Measurements from ENCODE around the gene ADGRG7.

Gene ADGRG7

DNA sequence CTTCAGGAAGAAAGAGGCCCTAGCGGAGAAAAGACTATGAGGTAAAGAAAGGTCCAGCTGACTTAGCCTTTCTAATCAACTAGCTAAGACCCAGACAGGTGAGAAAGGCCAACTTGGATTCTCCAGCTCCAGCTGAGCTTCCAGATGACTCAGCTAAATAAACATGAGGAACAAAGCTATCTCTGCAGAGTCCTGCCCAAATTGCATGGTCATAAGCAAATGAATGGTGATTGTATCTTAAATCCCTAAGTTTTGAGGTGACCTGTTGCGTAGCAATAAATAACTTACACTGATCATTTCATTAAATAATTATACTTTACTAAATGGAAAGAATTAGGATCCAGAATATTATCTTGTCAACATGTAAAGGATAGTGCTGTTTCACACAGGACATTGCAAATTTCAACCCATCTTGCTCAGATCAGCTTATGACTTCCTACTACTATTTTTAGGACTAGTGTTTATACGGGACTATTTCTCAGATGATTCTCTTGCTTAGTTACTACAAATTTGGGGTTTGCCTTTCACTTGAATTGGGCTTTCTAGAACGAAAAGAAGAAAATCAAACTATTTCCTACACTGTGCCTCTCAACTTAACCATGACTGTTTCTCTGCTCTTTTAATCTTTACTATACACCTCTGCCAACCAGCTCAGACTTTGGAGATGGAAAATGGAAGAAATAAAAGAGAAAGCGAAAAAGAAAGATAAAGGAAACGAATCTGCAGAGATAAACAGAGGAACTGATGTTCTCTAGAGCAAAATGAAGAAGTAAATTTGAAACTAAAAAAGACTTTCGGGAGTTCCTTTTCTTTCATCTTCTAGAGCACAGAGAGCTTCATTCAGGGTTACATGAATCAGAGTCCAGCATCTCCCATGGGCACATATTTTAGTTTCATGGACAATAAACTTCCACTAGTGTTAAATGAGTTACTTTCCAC, 6.6 kb upstream of the ADGRG7 start:
- no peak for DNase-seq

DNA sequence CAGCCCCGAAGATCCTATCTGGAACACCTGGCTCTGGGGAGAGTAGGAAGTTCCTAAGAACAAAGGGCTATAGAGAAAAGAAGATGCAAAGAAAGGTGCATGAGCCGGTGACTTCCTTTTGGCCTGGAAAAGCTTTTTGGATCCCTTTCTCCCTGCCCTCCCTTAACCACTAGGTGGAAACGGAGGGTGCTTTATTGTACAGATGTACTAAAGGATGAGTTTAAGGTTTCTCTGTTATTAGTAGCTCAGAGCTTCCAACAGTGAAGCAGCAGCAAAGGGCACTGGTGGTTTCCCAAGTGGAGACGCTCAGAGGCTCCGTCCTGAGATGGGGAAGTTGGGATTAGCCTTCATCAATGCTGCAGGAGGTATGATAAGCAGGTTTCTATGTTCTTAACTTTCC, 5.9 kb upstream of the ADGRG7 start:
- no peak for DNase-seq

DNA sequence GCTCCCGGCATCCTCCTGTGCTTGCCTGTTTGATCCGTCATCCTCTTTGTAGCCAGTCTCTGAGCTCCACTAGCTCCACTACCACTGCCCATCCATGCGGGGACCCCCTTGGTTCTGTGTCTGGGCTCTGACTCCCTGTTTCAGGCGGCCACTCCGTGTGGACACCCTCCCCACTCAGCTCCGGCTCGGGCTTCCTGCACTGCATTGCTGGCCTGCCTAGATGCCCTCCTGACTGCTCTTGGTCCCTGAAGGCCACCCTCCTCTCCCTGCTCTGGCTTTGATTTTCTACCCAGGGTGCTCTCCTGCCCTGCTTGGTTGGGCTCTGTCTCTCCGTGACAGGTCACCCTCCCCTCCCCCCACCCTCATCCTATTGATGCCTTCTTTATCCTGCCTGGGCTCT, 4.0 kb upstream of the ADGRG7 start:
- DNase-seq, result no peak

DNA sequence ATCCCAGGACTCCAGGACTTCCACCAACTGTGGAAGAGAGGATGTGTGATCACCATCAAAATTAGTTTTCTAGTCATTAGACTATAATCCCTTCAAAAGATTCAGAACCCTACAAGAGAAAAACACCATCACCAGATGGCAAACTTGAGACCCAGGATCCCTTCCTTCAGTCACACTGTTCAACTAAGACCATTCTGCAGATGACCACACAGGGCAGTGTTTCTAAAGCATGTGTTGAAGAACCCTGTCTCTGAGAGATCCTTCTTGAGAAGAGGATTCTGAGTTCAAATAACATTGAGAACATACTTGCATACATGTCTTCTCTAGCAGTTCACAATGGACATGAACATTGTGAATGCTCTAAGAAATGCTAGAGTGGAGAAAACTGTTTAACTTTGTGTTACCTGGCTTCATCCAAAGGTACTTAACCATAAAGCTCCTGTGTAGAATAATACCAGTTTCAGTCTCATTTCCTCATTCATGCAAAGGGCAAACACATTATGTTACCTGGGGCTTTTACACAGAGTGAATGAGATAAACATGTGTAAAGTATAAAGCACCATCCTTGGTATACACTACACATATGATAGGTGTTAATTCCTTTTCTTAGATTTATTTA, 2.4 kb upstream of the ADGRG7 start:
- no peak for DNase-seq

DNA sequence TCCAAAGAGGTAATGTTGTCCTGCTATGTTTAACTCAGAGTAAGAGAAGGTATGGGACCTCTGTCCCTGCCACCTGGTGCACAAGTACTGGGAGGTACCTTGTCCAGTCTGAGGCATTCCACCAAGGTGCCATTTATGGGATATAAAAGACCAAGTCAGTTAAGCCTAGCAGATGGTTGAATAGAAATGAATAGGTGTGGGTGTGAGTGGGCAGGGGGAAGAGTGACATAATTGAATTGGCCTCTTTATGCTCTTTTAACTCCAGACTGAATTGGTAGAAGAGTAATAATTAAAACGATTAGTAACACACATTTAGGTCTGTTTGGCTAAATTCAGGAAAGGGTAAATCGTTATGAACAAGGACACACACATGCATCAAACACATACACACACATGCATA, 562 bp downstream of the ADGRG7 start:
- DNase-seq, result no peak

DNA sequence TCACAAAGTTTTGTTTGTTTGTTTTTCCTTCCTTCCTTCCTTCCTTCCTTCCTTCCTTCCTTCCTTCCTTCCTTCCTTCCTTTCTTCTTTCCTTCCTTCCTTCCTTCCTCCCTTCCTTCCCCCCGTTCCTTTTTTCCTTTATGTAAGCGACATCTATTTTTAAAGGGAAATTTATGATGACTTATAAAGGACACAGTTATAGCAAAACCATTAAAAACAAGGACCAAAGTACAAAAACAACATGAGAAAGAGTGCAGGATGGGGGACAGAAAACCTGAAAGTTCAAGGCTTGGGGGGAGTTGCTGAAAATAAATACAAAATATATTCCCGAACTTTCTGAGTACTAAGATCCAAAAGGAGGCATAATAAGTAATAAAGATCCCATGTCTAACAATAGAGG, 1.8 kb downstream of the ADGRG7 start:
- no peak for DNase-seq

DNA sequence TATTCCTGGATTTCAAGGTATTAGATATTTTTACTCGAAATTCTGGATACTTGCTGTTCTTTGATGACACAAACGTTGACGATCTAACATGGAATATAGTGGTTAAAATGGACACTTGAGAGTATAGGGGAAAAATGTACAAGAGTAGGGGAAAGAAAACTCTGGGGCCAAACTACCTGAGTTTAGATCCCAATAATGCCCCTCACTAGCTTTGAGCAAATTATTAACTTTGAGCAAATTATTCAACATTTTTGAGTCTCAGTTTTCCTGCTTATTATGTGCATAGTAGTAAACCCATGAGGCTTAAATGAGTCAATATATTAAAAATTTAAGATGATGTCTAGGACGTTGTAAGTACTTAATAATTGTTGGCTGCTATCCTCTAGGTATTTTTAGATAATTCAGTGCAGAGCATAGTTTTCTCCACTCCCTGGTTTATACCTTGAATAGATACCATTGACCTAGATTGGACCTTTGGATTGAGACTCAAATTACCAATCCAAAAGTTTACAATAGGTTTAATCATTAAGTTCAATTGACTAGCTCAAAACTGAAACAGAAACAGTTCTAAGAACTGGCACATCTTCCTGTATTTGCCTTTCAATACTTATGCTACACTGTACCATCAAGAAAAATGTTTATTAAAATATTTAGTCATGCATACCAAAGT, 4.5 kb downstream of the ADGRG7 start:
- DNase-seq, result no peak

DNA sequence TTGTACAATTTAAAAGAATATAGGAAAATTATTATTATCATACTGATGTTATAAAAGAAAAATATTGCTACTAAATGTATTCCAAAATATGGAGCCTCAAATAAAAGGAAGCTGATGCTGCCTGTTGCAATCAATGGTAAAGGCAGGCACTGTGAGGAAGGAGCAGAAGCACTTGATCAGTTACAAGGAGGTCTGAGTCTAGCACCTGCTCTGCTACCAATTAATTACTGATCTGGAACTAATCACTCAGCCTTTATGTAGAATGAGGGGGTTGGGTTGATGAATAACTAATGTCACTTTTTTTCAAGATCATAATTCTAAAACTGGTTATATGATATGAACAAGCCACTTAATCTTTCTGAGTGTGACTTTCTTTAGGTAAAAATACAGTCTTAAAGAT, 5.5 kb downstream of the ADGRG7 start:
- DNase-seq, result no peak

DNA sequence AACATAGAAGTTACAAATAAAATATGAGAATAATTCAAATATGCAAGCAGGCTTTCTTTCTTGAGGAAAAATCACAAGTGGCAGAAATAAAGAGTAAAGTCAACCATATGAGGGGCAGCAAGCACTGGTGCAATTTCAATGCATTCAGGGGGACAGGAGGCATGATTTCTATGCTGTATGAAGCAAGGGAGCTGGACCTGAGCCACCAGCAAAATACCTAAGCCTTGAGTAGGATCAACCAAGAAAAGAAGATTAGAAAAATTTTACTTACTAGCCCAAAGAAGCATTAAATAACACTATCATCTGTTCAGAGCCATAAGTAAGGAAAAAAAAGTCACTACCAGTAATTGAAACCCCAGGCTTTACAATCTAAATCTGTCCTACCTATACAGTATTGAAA, 6.3 kb downstream of the ADGRG7 start:
- no peak for DNase-seq

DNA sequence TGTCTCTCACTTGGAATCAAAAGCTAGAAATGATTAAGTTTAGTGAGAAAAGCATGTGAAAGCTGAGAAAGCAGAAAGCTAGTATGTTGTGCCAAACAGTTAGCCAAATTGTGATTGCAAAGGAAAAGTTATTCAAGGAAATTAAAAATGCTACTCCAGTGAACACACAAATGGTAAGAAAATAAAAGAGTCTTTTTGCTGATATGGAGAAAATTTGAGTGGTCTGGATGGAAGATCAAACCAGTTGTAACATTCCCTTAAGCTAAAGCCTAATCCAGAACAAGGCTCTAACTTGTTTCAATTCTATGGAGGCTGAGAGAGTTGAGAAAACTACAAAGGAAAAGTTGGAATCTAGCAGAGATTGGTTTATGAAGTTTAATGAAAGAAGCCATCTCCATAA, 11.8 kb downstream of the ADGRG7 start:
- DNase-seq, result no peak

DNA sequence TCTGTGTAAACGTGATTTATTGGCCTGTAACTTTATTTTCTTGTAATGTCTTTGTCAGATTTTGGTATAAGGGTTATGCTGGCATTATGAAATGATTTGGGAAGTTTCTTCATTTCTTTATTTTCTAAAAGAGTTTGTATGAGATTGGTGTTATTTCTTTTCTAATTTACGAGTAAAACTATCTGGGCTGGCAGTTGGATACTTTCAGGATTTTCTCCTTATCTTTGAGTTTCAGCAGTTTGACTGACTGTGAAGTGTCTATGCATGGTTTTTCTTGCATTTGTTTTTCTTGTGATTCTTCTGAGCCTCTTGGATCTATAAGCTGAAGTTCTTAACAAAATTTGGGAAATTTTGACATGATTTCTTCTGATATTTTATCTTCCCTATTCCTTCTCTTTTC, 18.1 kb downstream of the ADGRG7 start:
- DNase-seq, result no peak

DNA sequence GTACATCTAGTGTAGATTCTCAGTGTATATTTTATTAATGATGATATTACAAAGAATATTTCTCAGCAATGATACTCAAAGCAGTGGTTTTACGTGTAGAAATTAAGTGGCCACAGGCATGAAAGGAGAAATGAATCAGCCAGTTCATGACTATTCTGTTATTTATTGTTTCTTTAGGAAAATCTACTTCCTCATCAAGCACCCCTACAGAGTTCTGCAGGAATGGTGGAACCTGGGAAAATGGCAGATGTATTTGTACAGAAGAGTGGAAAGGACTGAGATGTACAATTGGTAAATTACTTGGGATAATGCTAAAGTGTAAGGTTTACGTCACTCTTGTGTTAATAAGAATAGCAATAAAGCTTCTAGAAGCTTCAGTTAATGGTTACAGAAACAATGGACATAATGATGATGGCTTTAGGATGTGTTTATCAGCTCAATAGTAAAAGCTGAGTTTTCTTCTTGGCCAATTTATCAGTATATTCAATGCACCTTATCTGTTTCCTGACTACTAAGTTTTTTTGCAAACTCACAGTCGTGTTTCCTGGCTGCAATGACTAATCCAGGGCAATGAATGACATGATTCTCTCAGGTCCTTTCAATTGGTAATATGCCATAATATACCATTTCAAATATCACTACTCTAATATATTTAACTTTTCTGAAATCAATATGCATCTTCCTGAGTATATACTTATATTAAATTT, 20.2 kb downstream of the ADGRG7 start:
- DNase-seq, result no peak

DNA sequence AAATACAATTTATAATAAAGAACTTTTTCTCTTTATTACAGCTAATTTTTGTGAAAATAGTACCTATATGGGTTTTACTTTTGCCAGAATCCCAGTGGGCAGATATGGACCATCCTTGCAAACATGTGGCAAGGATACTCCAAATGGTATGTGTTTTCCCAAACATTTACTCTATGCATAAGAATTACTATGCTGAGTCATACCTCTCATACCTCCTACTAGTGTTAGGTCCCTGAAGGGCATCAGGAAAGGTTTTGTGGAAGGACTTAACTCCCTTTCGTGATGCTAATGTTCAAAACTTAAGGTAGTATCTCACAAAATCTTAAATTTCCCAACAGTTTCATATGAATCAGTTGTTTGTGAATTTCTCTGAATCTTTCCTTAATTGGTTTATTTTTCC, 21.3 kb downstream of the ADGRG7 start:
- no peak for DNase-seq

DNA sequence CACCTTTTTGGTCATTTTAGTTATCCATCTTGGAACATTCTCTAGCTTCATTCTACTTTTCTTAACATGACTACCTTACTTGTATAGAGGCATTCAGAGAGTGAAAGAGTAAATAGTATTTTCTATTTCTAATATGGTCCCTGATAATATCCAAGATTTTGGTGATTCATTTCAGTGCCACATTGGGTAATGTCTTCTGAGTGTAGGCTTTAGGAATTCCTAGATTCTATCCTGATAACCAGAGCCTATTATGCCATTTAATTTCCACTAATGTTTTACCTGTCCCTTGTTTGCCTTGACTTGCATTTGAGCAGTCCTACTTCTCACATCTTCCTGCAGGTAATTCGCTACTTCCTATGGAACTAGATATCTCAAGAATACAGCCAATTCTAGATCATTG, 21.8 kb downstream of the ADGRG7 start:
- DNase-seq, result no peak

DNA sequence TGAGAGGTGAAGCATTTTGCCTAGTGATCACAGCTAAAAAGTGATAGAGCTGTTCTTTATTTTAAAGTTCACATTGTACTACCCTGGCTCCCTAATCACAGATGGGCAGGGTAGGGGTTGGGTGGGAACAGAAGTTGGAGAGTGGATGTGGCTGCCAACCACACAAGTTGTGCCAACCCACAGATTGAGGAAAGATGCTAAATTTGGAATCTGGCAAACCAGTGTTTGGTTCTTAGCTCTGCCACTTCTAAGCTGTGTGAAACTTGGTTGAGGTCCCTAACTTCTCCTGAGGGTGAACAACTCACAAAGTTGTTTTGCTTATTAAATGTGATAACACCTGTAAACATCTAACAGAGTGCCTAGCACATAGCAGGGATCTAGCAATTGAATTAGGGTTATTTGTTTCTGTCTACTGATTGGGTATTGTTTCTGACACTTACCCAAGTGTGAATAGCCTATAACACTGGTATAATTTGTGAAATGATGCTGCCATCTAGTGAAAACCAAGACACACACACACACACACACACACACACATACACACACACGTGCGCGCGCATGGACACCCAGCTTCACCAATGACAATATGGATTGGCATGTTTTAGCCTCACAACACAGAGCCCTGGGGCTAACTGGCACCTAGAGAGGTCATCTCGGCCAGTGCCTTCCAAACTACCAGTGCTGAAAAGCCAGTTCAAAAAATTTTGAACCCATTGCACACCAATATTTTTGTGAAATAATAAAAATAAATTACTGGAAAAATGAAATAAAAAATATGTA, 25.3 kb downstream of the ADGRG7 start:
- DNase-seq, result no peak

DNA sequence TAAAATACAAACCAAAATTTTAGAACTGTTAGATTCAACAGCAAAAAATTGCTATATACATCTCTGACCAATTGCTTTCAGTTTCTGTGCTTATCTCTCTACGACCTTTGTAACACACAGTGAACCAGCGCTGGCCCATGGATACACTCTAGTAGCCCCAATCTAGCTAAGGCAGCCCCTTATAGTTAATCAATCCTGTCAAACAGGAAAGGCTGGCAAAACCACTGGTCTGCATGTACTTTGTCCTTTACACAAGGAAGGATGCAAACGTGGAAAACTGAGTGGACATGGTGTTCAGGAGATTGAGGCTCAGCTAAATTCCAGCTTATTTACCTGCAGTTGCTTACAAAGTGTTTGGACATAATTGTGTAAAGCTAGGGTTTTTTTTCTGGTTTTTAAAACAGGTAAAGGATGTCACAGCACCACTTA, 25.9 kb downstream of the ADGRG7 start:
- DNase-seq, result no peak

DNA sequence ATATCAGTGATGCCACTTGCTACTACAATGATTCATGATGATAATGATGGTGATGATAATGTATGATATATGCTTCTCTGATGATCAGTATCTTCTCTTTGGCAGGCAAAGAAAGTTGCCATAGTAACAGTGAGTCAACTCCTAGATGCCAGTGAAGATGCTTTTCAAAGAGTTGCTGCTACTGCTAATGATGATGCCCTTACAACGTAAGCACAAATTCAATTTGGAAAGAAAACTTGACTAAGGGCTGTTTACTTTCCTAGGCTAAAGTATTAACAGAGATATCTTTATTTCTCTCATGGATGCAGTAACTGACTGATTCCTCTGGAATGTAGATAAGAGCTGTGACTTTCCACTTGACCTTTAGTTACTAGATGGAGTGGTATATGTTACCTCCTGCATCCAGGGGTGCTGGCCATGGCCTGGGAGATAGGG, 27.8 kb downstream of the ADGRG7 start:
- no peak for DNase-seq

DNA sequence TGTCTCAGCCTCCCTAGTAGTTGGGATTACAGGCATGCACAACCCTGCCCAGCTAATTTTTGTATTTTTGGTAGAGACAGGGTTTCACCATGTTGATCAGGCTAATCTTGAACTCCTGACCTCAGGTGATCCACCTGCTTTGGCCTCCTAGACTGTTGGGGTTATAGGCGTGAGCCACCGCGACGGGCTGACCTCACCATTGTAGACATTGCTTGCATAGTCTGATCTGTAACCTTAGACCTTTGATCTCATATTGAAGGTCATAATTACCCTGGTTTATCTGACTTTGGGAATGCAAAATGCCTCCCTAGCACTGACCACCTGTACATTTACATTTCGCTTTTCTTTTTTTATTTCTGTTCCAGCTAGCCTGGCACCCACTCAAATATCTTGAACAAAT, 31.2 kb downstream of the ADGRG7 start:
- DNase-seq, result no peak

DNA sequence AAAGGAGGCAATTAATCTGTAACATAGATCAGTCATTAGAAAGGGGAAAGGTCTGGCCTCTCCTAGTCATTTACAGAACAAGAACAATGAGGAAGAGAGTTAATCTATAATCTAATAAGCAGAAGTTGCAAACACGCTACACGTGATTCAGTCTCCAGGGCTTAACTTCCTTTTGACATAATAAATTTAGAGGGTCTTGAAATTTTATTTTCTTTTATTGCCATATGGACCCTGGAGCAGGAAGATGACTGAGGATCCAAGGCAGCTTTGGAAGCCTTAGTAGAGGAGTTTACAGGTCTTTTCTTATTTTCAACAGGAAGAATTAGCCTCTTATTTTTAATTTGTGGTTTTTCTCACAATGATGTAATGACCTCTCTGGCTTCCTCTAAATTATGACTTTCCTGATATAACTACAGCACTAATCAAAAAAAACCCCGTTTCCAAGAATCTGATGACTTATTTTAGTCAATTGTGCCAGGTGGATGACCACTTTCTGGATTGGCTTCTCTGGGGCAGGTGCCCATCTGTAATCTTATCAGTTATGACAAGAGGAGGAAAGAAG, 32.2 kb downstream of the ADGRG7 start:
- DNase-seq, result no peak

DNA sequence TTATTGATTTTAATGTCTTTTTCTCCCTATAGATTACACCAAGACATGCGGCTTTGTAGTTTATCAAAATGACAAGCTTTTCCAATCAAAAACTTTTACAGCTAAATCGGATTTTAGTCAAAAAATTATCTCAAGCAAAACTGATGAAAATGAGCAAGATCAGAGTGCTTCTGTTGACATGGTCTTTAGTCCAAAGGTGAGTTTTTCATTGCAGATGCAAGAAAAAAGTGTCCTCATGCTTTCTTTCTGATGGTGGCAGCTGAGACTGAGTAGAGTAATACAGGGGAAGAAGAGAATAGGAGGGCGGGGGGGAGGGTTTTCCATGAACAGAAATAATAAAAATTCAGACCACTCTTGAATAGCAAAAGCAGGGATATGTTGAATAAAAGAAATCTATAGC, 36.5 kb downstream of the ADGRG7 start:
- no peak for DNase-seq

DNA sequence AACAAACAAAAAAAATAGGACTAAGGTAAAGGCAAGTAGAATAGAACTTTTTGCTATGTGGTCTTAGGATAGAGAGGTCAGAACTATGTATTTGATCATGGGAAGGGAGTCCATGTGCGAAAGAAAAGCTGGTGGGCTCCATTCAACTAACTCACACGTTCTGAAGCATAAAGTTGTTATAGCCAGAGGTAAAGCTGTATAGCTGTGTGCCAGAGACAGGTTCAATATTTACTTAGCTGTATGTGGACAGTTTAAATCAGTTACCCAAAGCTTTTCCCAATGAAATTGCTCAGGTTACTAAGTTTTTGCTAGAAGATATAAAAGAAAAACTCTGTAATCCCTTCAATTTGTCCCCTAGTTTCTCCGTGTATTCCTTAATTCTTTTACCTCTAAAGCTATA, 37.8 kb downstream of the ADGRG7 start:
- DNase-seq, result no peak

DNA sequence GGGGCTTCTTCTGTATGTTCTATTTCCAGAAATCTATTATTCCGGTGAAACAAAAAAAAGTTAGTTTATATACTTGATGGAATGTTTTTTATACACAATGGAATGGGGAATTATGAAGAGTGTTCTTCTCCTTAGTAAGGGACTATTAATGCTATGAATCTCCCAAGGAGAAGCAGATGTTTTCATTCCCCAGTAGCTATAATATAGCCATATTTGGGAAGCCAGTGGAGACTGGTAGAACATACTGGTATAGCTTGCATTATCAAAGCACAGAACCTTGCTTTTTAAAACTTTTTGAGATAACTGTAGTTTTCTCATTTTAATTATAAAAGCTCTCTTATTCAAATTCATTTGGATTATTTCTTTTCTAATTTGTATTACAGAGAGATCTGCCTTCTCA, 38.3 kb downstream of the ADGRG7 start:
- DNase-seq, result no peak
